HL-60/S4 treated with retinoic acid at 250 ng/mL for 4 days and 3 days (cell line): ENCODE data around the gene MEP1B.

Experiments used
- in situ Hi-C: fragments of 300-500 bp; cut with MboI; formaldehyde crosslinking; loops from 2 replicates; pipeline ENCODE4 v1.7.0; 2022; ENCODE audit warnings: low sequenced_read_pairs

Gene MEP1B

GRCh38 chr18:32261003-32261402 lies 71.2 kb downstream of the MEP1B start:
- in situ Hi-C loops: no loop called here

DNA sequence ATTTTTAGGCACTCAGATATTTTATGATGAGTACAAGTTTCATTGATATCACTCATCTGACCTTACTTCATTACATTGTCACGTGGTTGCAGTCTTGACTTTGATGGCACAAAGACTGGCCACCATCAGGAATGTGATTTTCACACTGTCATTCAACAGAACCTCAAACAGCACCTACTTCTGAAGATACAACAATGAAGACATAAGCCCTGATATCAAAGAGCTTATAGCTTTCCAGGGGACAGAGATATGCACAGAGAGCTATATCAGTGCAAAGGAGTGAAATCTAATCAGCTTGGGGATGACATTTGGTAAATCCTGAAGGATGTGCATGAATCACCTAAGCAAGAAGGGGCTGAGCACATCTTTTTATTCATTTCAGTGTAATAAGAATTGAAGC lies 72.3 kb downstream of the MEP1B start:
- in situ Hi-C loops: no loop called here

DNA sequence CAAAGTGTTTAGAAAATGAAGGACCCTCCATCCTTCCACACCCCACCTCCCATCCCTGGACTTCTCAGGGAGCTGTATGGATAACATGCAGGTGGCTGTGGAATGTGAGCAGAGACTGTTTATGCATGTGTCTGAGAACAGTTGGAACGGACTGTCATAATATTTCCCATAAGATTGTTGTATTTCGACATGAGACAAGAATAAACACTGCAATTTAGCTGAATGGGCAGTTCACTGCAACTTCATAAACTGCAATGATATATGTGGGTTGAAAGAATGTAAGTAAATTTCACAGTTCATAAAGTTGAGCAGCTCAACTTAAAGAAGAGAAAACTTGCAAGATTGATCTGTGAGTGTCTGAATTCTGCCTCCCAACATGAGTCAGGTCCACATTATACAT lies 74.6 kb downstream of the MEP1B start:
- in situ Hi-C loops: no loop called here

DNA sequence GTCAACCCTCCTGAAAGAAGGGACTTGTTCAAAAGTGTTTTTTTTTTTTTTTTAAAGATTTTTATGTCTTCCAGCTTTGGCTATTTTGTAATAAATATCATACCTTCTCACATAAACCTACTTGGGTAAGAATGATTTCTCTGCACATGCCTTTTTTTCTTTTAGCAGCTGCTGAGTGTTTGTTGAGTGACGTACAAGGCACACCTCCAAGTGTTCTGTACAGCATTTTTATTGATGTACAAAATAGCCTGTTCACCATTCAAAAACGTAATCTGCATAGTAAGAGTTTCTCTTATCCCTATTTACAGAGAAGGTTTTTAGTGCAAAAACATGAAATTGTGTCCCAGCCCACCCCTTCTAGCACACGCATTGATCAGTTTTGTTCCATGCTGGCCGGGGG lies 77.6 kb downstream of the MEP1B start:
- in situ Hi-C loops: no loop called here
